Suprapubic skin (tissue), 4 donors: ENCODE results near the gene CTPS1. TPM values are rescaled to one million over a fixed set of nuclear protein-coding genes. Genes with fewer than 3 reads are reported as not detected.

ENCODE experiments used
- DNase-seq, 2 donors: peaks; one replicate each; pipeline ENCODE4 v3.0.0-alpha.2; 2019; ENCODE audit warnings: low spot score in 2 of 2
- H3K27ac ChIP-seq: fragments of 200-600 bp; sonication (generic); one replicate; pipeline ENCODE4 v1.5.1; 2019
- H3K27me3 ChIP-seq: fragments of 200-600 bp; sonication (generic); one replicate; pipeline ENCODE4 v1.5.1; 2019
- H3K36me3 ChIP-seq: fragments of 200-600 bp; sonication (generic); one replicate; pipeline ENCODE4 v1.5.1; 2019
- H3K4me1 ChIP-seq: fragments of 200-600 bp; sonication (generic); one replicate; pipeline ENCODE4 v1.5.1; 2019
- H3K4me3 ChIP-seq: fragments of 200-600 bp; sonication (generic); one replicate; pipeline ENCODE4 v1.5.1; 2019; ENCODE audit warnings: mild to moderate bottlenecking
- H3K9me3 ChIP-seq: fragments of 200-600 bp; sonication (generic); one replicate; pipeline ENCODE4 v1.5.1; 2019
- CTCF ChIP-seq, 2 donors: fragments of 200-600 bp in 1 of 2; fragments of 450-650 bp in 1 of 2; sonication (generic) in 1 of 2; IDR thresholded peaks; one replicate each; pipeline ENCODE4 v1.5.1; 2016 to 2019; ENCODE audit warnings: antibody characterized with exemption in 2 of 2, mild to moderate bottlenecking in 1 of 2, moderate library complexity in 1 of 2
- EP300 ChIP-seq: sonication (generic); formaldehyde crosslinking; IDR thresholded peaks from one replicate; pipeline ENCODE4 v1.6.1; 2017; ENCODE audit warnings: antibody characterized with exemption
- POLR2A ChIP-seq, 2 donors: fragments of 450-650 bp; IDR thresholded peaks; one replicate each; pipeline ENCODE4 v1.6.1; 2017; ENCODE audit warnings: antibody characterized with exemption in 2 of 2, mild to moderate bottlenecking in 2 of 2, moderate library complexity in 2 of 2
- POLR2AphosphoS5 ChIP-seq, 3 donors: sonication (generic); formaldehyde crosslinking; IDR thresholded peaks; one replicate each; pipeline ENCODE4 v1.6.1; 2017; ENCODE audit warnings: antibody characterized with exemption in 3 of 3
- WGBS: methylation state at CpG from one replicate; pipeline ENCODE4 v1.1.5; 2018; 5-methylcytosine and 5-hydroxymethylcytosine counted together
- total RNA-seq, 4 donors: library from RNA; depleted of rRNA; stranded (reverse); fragments of >200 nt; gene quantifications; one replicate each; pipeline ENCODE4 v1.1.0, GENCODE V29; 2016

CTPS1 gene
- total RNA-seq, 4 donors from 2014 or later: 15.9 to 23.6 (median 20.0) TPM

GRCh38 chr1:41009466-41009865 is 30.0 kb downstream of the CTPS1 start:
- Histone ChIP-seq H3K36me3 (peaks cover 57% of the 10 kb centered on the region), H3K4me3 (no peak overlapping the region)

GRCh38 chr1:41010345-41010744 is 30.8 kb downstream of the CTPS1 start:
- no peaks in the 10 kb centered on the region for H3K27me3 ChIP-seq
- peaks cover 57% of the 10 kb centered on the region for H3K36me3 ChIP-seq
- TF ChIP-seq POLR2A (IDR thresholded peaks at IDR 0.05): no peak
- no peak for TF ChIP-seq EP300
- no peak for TF ChIP-seq POLR2AphosphoS5 (IDR thresholded peaks at IDR 0.05)
- no peak for TF ChIP-seq CTCF (IDR thresholded peaks at IDR 0.05)
- no peak overlapping the region for H3K27ac ChIP-seq
- H3K4me1 ChIP-seq: peaks cover 12% of the 10 kb centered on the region
- H3K4me3 ChIP-seq: no peak overlapping the region
- DNase-seq: no peak
- H3K9me3 ChIP-seq: no peaks in the 10 kb centered on the region
- 100% methylated on average over 1 of the region's 1 CpG for WGBS

More at GRCh38 chr1:41009466-41009865, 30.0 kb downstream of the CTPS1 start:
- no peak for TF ChIP-seq POLR2AphosphoS5 (IDR thresholded peaks at IDR 0.05)
- no peak for TF ChIP-seq POLR2A (IDR thresholded peaks at IDR 0.05)
- no peak for TF ChIP-seq EP300
- no peak for TF ChIP-seq CTCF (IDR thresholded peaks at IDR 0.05)
- H3K27me3 ChIP-seq: no peaks in the 10 kb centered on the region
- no peak for DNase-seq
- H3K27ac ChIP-seq: no peak overlapping the region
- H3K9me3 ChIP-seq: no peaks in the 10 kb centered on the region
- 95% methylated on average over 8 of the region's 8 CpGs for WGBS
- H3K4me1 ChIP-seq: peaks cover 12% of the 10 kb centered on the region

GRCh38 chr1:41013024-41013423 is 33.5 kb downstream of the CTPS1 start:
- Histone ChIP-seq H3K27ac (no peak overlapping the region), H3K4me1 (peaks cover 4% of the 10 kb centered on the region), H3K27me3 (no peaks in the 10 kb centered on the region), H3K4me3 (no peak overlapping the region), H3K36me3 (peaks cover 54% of the 10 kb centered on the region), H3K9me3 (no peaks in the 10 kb centered on the region)
- TF ChIP-seq POLR2A (IDR thresholded peaks at IDR 0.05) (no peak), POLR2AphosphoS5 (IDR thresholded peaks at IDR 0.05) (no peak), CTCF (IDR thresholded peaks at IDR 0.05) (no peak), EP300 (no peak)
- 84% methylated on average over 6 of the region's 6 CpGs for WGBS
- no peak for DNase-seq

- no peaks in the 10 kb centered on the region for H3K9me3 ChIP-seq
- 89% methylated on average over 7 of the region's 7 CpGs for WGBS
- DNase-seq: no peak
Observed at GRCh38 chr1:41013796-41014195, 34.3 kb downstream of the CTPS1 start.

GRCh38 chr1:41014871-41015270 is 35.4 kb downstream of the CTPS1 start:
- TF ChIP-seq POLR2A (IDR thresholded peaks at IDR 0.05): no peak
- no peak for TF ChIP-seq POLR2AphosphoS5 (IDR thresholded peaks at IDR 0.05)
- no peak for TF ChIP-seq CTCF (IDR thresholded peaks at IDR 0.05)
- no peak for TF ChIP-seq EP300
- no peaks in the 10 kb centered on the region for H3K27me3 ChIP-seq
- no peak overlapping the region for H3K4me3 ChIP-seq
- 70% methylated on average over 8 of the region's 8 CpGs for WGBS
- peaks cover 41% of the 10 kb centered on the region for H3K36me3 ChIP-seq
- no peak overlapping the region for H3K27ac ChIP-seq
- DNase-seq: no peak
- H3K9me3 ChIP-seq: no peaks in the 10 kb centered on the region
- H3K4me1 ChIP-seq: peaks cover 4% of the 10 kb centered on the region

More at GRCh38 chr1:41013796-41014195, 34.3 kb downstream of the CTPS1 start:
- no peak overlapping the region for H3K27ac ChIP-seq
- peaks cover 4% of the 10 kb centered on the region for H3K4me1 ChIP-seq
- no peaks in the 10 kb centered on the region for H3K27me3 ChIP-seq
- peaks cover 51% of the 10 kb centered on the region for H3K36me3 ChIP-seq
- no peak overlapping the region for H3K4me3 ChIP-seq
- TF ChIP-seq EP300 (no peak), POLR2A (IDR thresholded peaks at IDR 0.05) (no peak), CTCF (IDR thresholded peaks at IDR 0.05) (no peak), POLR2AphosphoS5 (IDR thresholded peaks at IDR 0.05) (no peak)
